ENCODE results near the gene KCNQ2. TPM values are rescaled to one million over a fixed set of nuclear protein-coding genes. Genes with fewer than 3 reads are reported as not detected.

The KCNQ2 gene
- total RNA-seq, 4 donors from 2014 or later: not detected

GRCh38 chr20:63352811-63353221, 119.6 kb downstream of the KCNQ2 start:
- no peak for TF ChIP-seq CTCF (IDR thresholded peaks at IDR 0.05; ENCODE audit: low read depth)

GRCh38 chr20:63351811-63352591, 120.5 kb downstream of the KCNQ2 start:
- TF ChIP-seq CTCF (IDR thresholded peaks at IDR 0.05; ENCODE audit: low read depth): no peak

- TF ChIP-seq CTCF (IDR thresholded peaks at IDR 0.05; ENCODE audit: low read depth): no peak
Measured at GRCh38 chr20:63351326-63351700, 121.1 kb downstream of the KCNQ2 start.

GRCh38 chr20:63350597-63351325, 121.7 kb downstream of the KCNQ2 start:
- TF ChIP-seq CTCF (IDR thresholded peaks at IDR 0.05; ENCODE audit: low read depth): no peak

Other genes with a start within 250 kb of the KCNQ2 start
- gene BIRC7, start 236.8 kb downstream of the KCNQ2 start, total RNA-seq: 1 to 10 TPM in 2 of 4 donors, not detected in 2; 1.3 to 3.9 TPM
- gene NKAIN4, start 218.2 kb downstream of the KCNQ2 start, total RNA-seq: not detected
- 10 to 100 TPM; 16.1 to 46.2 (median 22.7) TPM for gene ARFGAP1, start 199.8 kb downstream of the KCNQ2 start, total RNA-seq
- not detected for gene COL20A1, start 179.5 kb downstream of the KCNQ2 start, total RNA-seq
- not detected for gene CHRNA4, start 111.3 kb downstream of the KCNQ2 start, total RNA-seq
- not detected for gene EEF1A2, start 26.4 kb upstream of the KCNQ2 start, total RNA-seq
- 100 to 1,000 TPM in 1 of 4 donors, 10 to 100 TPM in 3; 46.9 to 135 (median 63.2) TPM for gene PPDPF, start 48.1 kb upstream of the KCNQ2 start, total RNA-seq
- gene PTK6, start 64.7 kb upstream of the KCNQ2 start, total RNA-seq: under 1 TPM in 3 of 4 donors, not detected in 1; 0.38 to 0.68 (median 0.66) TPM
- gene SRMS, start 75.1 kb upstream of the KCNQ2 start, total RNA-seq: not detected
- gene FNDC11, start 81.5 kb upstream of the KCNQ2 start, total RNA-seq: under 1 TPM in 1 of 4 donors, not detected in 3; 0.75 TPM
- gene HELZ2, start 101.6 kb upstream of the KCNQ2 start, total RNA-seq: 10 to 100 TPM in 3 of 4 donors, 1 to 10 TPM in 1; 4.9 to 35.2 (median 10.5) TPM
- 10 to 100 TPM in 1 of 4 donors, 1 to 10 TPM in 3; 3.6 to 12.8 (median 5.1) TPM for gene GMEB2, start 154.4 kb upstream of the KCNQ2 start, total RNA-seq
- gene STMN3, start 180.8 kb upstream of the KCNQ2 start, total RNA-seq: 1 to 10 TPM; 2.4 to 6.4 (median 4.7) TPM
- 10 to 100 TPM; 11.6 to 32.8 (median 22.9) TPM for gene RTEL1, start 185.7 kb upstream of the KCNQ2 start, total RNA-seq
- gene TNFRSF6B, start 224.0 kb upstream of the KCNQ2 start, total RNA-seq: 10 to 100 TPM in 2 of 4 donors, 1 to 10 TPM in 2; 1.1 to 41.6 (median 10.8) TPM
- gene ARFRP1, start 235.3 kb upstream of the KCNQ2 start, total RNA-seq: 10 to 100 TPM; 21.9 to 39.4 (median 31.5) TPM
- 10 to 100 TPM; 13.9 to 20.0 (median 16.6) TPM for gene ZGPAT, start 235.4 kb upstream of the KCNQ2 start, total RNA-seq

Measured in subcutaneous adipose tissue (tissue), 4 donors.